ENCODE measurements around the gene RANBP3.

DNA sequence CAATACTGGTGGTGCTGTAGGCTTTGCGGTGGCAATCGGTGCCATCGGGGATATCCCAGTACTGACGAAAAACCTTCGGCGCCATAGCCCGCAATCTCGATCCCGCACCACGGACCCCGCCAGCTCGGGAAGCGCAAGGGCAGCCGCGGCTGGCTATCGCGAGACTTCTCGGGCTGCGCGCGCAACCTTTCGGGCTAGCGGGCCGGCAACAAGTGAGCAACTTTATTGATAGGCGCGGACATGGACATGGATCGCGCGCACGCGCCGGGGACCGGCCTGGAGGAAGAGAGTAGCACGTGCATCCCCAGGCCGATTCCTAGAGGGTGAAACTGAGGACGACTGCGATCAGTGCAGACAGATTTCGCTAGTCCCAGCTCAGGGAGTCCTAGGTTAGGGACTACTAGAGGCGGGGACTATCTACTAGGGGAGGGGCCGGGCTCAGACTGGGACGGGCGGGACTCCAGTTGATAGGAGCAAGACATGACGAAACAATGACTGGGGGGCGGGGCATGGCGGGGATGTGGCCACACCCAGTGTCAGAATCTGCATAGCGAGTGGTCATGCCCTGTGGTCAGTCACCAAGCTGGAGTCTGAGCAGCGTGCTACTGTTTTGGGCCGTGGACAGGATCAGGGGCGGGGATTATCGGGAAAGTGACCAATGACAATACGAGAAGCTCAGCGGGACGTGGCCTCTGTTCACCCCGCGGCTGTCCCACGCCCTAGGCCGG, 74.2 kb downstream of the RANBP3 start, which contains the start of gene NDUFA11:
- TF ChIP-seq, protein P1, sequence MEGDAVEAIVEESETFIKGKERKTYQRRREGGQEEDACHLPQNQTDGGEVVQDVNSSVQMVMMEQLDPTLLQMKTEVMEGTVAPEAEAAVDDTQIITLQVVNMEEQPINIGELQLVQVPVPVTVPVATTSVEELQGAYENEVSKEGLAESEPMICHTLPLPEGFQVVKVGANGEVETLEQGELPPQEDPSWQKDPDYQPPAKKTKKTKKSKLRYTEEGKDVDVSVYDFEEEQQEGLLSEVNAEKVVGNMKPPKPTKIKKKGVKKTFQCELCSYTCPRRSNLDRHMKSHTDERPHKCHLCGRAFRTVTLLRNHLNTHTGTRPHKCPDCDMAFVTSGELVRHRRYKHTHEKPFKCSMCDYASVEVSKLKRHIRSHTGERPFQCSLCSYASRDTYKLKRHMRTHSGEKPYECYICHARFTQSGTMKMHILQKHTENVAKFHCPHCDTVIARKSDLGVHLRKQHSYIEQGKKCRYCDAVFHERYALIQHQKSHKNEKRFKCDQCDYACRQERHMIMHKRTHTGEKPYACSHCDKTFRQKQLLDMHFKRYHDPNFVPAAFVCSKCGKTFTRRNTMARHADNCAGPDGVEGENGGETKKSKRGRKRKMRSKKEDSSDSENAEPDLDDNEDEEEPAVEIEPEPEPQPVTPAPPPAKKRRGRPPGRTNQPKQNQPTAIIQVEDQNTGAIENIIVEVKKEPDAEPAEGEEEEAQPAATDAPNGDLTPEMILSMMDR (conservative IDR thresholded peaks at IDR 0.05): no peak
- no peak for TF ChIP-seq EZH2 (IDR thresholded peaks at IDR 0.05; ENCODE audit: low read depth)

Measured in PC-9 (cell line).